SK-N-SH (cell line): Measurements from ENCODE around the gene CNTNAP2.

Source experiments
- ELF1 ChIP-seq: IDR thresholded peaks from 2 replicates; pipeline ENCODE4 v1.4.0; 2012
- EP300 ChIP-seq, 2 experiments: IDR thresholded peaks; 2 replicates each; pipeline versions ENCODE4 v1.4.0 to v1.6.1; 2012; ENCODE audit warnings: borderline replicate concordance in 1 of 2, low read depth in 1 of 2, low read length in 1 of 2
- EZH2phosphoT487 ChIP-seq: fragments of 200-600 bp; sonication (generic); IDR thresholded peaks from 2 replicates; pipeline ENCODE4 v1.6.1; 2017; ENCODE audit warnings: low read depth, mixed run types, mild to moderate bottlenecking, antibody characterized with exemption, moderate library complexity, borderline replicate concordance
- GABPA ChIP-seq: IDR thresholded peaks from 2 replicates; pipeline ENCODE4 v1.4.0; 2012; ENCODE audit warnings: low read depth, mild to moderate bottlenecking
- MXI1 ChIP-seq: IDR thresholded peaks from 2 replicates; pipeline ENCODE4 v1.6.1; 2012; ENCODE audit warnings: mild to moderate bottlenecking, low read depth, low read length, improper control_type of control experiment
- NFIC ChIP-seq: IDR thresholded peaks from 2 replicates; pipeline ENCODE4 v1.4.0; 2012; ENCODE audit warnings: borderline replicate concordance
- RFX5 ChIP-seq: IDR thresholded peaks from 2 replicates; pipeline ENCODE4 v1.6.1; 2012; ENCODE audit warnings: mild to moderate bottlenecking, improper control_type of control experiment, low read length
- RXRA ChIP-seq: IDR thresholded peaks from 2 replicates; pipeline ENCODE4 v1.4.0; 2012; ENCODE audit warnings: low read depth, mild to moderate bottlenecking, borderline replicate concordance
- SMC3 ChIP-seq: IDR thresholded peaks from 2 replicates; pipeline ENCODE4 v1.6.1; 2012; ENCODE audit warnings: low read depth, low read length, improper control_type of control experiment
- TAF1 ChIP-seq: IDR thresholded peaks from 2 replicates; pipeline ENCODE4 v1.6.1; 2012; ENCODE audit warnings: low read depth, mild to moderate bottlenecking, low read length, moderate library complexity, borderline replicate concordance
- YY1 ChIP-seq: IDR thresholded peaks from 2 replicates; pipeline ENCODE4 v1.4.0; 2012; ENCODE audit warnings: low read depth, mild to moderate bottlenecking
- TF ChIP-seq, protein P1 (sequence below): fragments of 200-600 bp; sonication (generic); IDR thresholded peaks from 2 replicates; pipeline ENCODE4 v1.6.1; 2017; ENCODE audit warnings: antibody characterized with exemption, mild to moderate bottlenecking, moderate library complexity
- TF ChIP-seq, protein P2 (sequence below): IDR thresholded peaks from 2 replicates; pipeline ENCODE4 v1.6.1; 2012; ENCODE audit warnings: mild to moderate bottlenecking, low read depth, low read length, moderate library complexity
- TF ChIP-seq, protein P3 (sequence below): IDR thresholded peaks from 2 replicates; pipeline ENCODE4 v1.4.0; 2012; ENCODE audit warnings: low read depth, borderline replicate concordance

DNA sequence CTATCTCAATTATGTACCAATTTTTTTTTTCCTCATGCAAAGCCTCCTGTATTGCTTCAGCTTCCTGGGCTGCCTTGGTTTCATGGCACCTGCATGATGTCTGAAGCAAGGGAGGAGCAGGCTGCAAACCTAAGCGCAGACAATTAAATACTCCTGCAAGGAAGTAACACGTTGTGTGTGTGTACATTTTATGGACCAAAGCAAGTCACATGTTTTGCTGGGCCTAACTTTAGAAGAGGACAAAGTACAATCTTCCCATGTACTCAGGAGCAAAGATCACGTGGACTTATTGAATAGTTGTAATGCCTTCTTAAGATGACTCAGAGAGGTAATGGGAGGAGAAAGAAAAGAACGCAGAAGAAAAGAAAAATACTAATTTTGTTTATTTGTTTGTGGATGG lies 1530.0 kb downstream of the CNTNAP2 start:
- TF ChIP-seq, protein P1, sequence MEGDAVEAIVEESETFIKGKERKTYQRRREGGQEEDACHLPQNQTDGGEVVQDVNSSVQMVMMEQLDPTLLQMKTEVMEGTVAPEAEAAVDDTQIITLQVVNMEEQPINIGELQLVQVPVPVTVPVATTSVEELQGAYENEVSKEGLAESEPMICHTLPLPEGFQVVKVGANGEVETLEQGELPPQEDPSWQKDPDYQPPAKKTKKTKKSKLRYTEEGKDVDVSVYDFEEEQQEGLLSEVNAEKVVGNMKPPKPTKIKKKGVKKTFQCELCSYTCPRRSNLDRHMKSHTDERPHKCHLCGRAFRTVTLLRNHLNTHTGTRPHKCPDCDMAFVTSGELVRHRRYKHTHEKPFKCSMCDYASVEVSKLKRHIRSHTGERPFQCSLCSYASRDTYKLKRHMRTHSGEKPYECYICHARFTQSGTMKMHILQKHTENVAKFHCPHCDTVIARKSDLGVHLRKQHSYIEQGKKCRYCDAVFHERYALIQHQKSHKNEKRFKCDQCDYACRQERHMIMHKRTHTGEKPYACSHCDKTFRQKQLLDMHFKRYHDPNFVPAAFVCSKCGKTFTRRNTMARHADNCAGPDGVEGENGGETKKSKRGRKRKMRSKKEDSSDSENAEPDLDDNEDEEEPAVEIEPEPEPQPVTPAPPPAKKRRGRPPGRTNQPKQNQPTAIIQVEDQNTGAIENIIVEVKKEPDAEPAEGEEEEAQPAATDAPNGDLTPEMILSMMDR, result no peak
- TF ChIP-seq EZH2phosphoT487 (no peak), TAF1 (no peak), RXRA (no peak), GABPA (no peak), ELF1 (no peak), RFX5 (no peak), NFIC (no peak), YY1 (no peak), EP300 (IDR thresholded peaks at IDR 0.05; ENCODE audit: borderline replicate concordance in 1 of 2, low read depth in 1 of 2, low read length in 1 of 2) (no peak), SMC3 (no peak), MXI1 (no peak)
- TF ChIP-seq, protein P2, sequence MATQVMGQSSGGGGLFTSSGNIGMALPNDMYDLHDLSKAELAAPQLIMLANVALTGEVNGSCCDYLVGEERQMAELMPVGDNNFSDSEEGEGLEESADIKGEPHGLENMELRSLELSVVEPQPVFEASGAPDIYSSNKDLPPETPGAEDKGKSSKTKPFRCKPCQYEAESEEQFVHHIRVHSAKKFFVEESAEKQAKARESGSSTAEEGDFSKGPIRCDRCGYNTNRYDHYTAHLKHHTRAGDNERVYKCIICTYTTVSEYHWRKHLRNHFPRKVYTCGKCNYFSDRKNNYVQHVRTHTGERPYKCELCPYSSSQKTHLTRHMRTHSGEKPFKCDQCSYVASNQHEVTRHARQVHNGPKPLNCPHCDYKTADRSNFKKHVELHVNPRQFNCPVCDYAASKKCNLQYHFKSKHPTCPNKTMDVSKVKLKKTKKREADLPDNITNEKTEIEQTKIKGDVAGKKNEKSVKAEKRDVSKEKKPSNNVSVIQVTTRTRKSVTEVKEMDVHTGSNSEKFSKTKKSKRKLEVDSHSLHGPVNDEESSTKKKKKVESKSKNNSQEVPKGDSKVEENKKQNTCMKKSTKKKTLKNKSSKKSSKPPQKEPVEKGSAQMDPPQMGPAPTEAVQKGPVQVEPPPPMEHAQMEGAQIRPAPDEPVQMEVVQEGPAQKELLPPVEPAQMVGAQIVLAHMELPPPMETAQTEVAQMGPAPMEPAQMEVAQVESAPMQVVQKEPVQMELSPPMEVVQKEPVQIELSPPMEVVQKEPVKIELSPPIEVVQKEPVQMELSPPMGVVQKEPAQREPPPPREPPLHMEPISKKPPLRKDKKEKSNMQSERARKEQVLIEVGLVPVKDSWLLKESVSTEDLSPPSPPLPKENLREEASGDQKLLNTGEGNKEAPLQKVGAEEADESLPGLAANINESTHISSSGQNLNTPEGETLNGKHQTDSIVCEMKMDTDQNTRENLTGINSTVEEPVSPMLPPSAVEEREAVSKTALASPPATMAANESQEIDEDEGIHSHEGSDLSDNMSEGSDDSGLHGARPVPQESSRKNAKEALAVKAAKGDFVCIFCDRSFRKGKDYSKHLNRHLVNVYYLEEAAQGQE, result no peak
- TF ChIP-seq, protein P3, sequence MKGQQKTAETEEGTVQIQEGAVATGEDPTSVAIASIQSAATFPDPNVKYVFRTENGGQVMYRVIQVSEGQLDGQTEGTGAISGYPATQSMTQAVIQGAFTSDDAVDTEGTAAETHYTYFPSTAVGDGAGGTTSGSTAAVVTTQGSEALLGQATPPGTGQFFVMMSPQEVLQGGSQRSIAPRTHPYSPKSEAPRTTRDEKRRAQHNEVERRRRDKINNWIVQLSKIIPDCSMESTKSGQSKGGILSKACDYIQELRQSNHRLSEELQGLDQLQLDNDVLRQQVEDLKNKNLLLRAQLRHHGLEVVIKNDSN, result no peak
